NCI-H2029 (cell line): Measurements from ENCODE around the gene DOCK7.
"Not testable (repeated sequence)": the region's sequence is repeated elsewhere in the genome, so short reads cannot be mapped to it uniquely, and the experiment has no call there.

ENCODE experiments used
- DNase-seq: peaks from one replicate; lab custom pipeline; 2025; lab: John Stamatoyannopoulos, UW

DOCK7 gene

DNA sequence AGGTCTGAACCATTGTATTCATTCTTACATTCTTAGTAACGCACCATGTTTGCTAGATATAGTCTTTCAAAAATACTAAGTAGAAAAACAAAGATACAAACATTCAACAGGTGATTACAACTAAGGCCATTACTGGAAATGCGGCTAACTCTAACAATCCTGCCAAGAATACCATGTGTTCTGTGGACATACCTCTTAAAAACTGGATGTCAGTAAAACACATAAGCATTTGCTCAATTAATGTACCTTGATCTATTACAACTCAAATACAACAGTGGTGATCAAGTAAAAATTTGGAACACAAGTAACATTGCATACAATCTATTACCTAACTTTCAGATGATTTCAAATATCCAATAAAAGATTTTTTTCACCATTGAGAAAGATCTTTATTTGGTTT is 75.4 kb downstream of the DOCK7 start:
- DNase-seq, result no peak

- DNase-seq, result not testable (repeated sequence)
Observed at GRCh38 chr1:62610588-62610987, 77.6 kb downstream of the DOCK7 start.

DNA sequence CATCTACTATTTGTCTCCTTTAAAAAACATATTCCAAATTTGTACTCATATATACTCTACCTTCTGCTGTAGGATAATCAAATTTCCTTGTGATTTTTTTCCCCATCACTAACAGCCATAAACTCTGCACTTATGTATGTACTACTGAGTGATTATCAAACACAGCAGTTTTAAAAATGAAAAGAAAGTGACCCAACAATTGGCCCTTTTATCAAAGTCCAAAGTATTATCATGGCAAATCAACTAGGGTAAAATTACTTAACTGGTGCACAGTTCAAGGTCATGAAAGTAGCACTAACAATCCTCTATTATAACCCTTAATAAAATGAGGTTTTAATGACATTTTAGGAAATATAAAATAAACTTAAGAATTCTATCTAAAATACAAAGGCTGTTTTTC is 79.3 kb downstream of the DOCK7 start:
- no peak for DNase-seq

GRCh38 chr1:62601457-62601856 is 86.7 kb downstream of the DOCK7 start:
- DNase-seq, result no peak

- peak; percentile 3 for DNase-seq
Observed at GRCh38 chr1:62599044-62599443, 89.1 kb downstream of the DOCK7 start.

- DNase-seq, result no peak
Observed at GRCh38 chr1:62597281-62597680, 90.9 kb downstream of the DOCK7 start, which contains the start of gene ANGPTL3. Gene ANGPTL3 (plus strand): TSS chr1:62597520. CDS start chr1:62597567, 47 bp downstream.

GRCh38 chr1:62595647-62596046 is 92.5 kb downstream of the DOCK7 start:
- no peak for DNase-seq

DNA sequence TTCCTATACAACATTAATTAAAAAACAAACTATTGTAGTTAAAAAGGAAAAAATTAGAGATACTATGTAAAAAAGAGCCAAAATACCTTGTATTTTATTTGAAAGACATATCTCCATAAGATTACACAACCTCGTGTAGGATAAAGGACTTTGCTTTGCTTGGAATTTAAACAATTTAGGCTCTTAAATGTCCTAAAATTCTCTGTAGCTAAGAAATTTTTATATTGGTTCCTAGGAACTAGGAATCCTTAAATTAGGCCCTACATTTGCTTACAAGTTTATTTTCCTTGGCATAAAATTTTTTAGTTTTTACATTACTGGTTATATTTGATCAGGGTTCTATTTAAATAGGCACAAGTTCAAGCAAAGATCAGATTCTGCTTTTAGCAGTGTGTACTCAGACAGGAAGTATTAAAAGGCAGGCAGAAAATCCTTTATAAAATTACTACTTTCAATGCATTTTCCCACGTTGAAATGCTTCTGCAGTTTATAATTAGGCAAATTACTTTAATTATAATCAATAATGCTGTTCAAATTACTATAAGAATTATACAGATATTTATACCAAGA is 94.3 kb downstream of the DOCK7 start:
- no peak for DNase-seq

DNA sequence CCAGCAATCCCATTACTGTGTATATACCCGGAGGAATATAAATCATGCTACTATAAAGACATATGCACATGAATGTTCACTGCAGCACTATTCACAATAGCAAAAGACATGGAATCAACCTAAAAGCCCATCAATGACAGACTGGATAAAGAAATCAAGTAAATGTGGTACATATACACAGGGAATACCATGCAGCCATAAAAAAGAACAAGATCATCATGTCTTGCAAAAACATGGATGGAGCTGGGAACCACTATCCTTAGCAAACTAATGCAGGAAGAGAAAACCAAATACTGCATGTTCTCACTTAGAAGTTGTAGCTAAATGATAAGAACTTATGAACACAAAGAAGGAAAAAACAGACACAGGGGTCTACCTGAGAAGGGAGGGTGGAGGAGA is 97.2 kb downstream of the DOCK7 start:
- DNase-seq, result no peak

GRCh38 chr1:62590255-62590969 is 97.8 kb downstream of the DOCK7 start:
- DNase-seq, result no peak

- DNase-seq, result no peak
Observed at GRCh38 chr1:62589321-62589720, 98.9 kb downstream of the DOCK7 start.

- no peak for DNase-seq
Observed at GRCh38 chr1:62588000-62588399, 100.2 kb downstream of the DOCK7 start.

- no peak for DNase-seq
Observed at GRCh38 chr1:62585469-62586155, 102.6 kb downstream of the DOCK7 start.

GRCh38 chr1:62573675-62574074 is 114.5 kb downstream of the DOCK7 start:
- no peak for DNase-seq

DNA sequence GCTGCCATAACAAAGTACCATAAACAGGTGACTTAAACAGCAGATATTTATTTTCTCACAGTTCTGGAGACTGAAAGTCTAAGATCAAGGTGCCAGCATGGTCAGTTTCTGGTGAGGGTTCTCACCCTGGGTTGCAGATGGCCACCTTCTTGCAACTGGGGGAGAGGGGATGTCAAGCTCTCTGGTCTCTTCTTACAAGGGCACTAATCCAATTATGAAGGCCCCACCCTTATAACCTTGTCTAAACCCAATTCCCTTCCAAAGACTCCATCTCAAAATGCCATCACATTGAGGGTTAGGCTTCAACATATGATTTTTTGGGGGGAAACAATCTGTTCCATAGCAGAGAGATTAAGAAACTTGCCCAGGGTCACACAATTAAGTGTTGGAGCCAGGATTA is 115.7 kb downstream of the DOCK7 start:
- DNase-seq, result no peak

- DNase-seq, result not testable (repeated sequence)
Observed at GRCh38 chr1:62571517-62571916, 116.7 kb downstream of the DOCK7 start.

GRCh38 chr1:62567926-62568325 is 120.3 kb downstream of the DOCK7 start:
- DNase-seq, result not testable (repeated sequence)

GRCh38 chr1:62567182-62567581 is 121.0 kb downstream of the DOCK7 start:
- DNase-seq, result not testable (repeated sequence)

- DNase-seq, result no peak
Observed at GRCh38 chr1:62561306-62561705, 126.9 kb downstream of the DOCK7 start.

DNA sequence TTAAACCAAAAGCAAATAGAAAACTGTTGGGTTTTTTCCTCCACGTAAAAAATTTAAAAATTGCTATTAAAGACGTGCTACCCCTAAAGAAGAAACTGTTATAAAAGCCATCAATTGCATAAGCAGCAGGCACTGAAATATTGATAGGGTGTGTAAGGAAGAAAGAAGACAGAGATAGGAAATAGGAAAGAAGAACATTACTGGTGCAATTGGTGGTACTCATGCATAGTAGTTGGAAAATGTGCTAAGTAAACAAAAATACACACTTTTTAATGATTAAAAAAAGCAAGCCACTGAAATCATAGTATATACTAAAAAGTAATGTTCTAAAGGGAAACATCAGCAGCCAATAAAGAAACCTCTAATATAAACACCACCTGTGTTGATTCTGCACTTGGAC is 143.6 kb downstream of the DOCK7 start:
- no peak for DNase-seq

- DNase-seq, result no peak
Observed at GRCh38 chr1:62541048-62541447, 147.1 kb downstream of the DOCK7 start.

GRCh38 chr1:62539028-62539447 is 149.1 kb downstream of the DOCK7 start:
- no peak for DNase-seq

- no peak for DNase-seq
Observed at GRCh38 chr1:62536865-62537264, 151.3 kb downstream of the DOCK7 start.
